ENCODE results near the gene CYTH4. TPM values are rescaled to one million over a fixed set of nuclear protein-coding genes. Genes with fewer than 3 reads are reported as not detected.

Gene CYTH4
- polyA plus RNA-seq, 2 of the 4 experiments (the other 2 are of a cell fraction) = 0.05 to 0.10 TPM

DNA sequence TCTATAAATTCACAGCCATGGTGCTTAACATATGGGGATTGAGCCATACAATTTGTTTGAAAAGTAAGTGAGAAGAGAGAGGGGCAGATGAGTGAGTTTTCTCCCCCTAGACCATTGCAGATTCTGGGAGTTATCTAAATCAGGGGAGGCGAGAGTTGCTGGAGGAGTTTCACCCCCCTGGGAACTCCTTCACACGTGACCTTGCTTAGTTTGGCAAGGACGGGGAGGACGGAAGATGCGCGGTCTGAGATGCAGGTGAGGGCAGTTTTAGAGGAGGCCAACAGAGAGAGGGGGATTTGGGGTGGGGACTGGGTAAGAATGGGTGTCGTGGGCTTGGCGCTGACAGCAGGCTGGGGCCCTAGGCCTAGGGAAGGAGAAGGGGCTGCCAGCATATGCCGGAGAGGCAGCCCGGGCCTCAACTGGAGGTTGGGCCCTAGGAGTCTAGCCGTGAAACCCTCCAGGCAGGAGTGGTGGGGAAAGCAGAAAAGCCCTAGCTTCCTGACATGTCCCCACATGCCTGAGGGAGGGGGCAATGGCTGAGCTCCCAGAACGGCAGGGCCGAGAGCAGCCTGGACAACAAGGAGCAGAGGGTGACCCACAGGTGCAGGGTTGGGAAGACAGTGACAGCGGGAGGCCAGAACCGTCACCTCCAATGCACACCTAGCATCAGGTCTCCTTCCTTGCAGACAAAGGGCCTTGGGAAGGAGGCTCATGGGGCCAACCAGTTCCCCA is 81.1 kb downstream of the CYTH4 start:
- CTCF ChIA-PET = interaction anchor here (1.1 kb wide), 1 partner anchor 93 kb away, joined by 3 read pairs; no protein-coding TSS in a partner anchor
- Histone ChIP-seq H3K4me3 (no peak overlapping the region), H3K4me2 (no peak overlapping the region), H3K27ac (peak overlapping the region in 1 of 2 experiments; percentile 37; a peak in 1 of 6 replicates), H3K4me1 (no peaks in the 10 kb centered on the region), H3K9me3 (no peaks in the 10 kb centered on the region)
- DNase-seq (ENCODE audit: low read depth in 1 of 2, low spot score in 1 of 2) (no peak), FAIRE-seq (no peak), ATAC-seq (no peak)
- 94% methylated on average over 13 of the region's 15 CpGs for WGBS (ENCODE audit: missing lambda C conversion rate)
- TF ChIP-seq HDAC2 (IDR thresholded peaks at IDR 0.05) (no peak), CHD2 (IDR thresholded peaks at IDR 0.05; ENCODE audit: low read length, partially characterized antibody) (no peak), MYC (IDR thresholded peaks at IDR 0.05; ENCODE audit: borderline replicate concordance, low read length) (no peak), CBX2 (IDR thresholded peaks at IDR 0.05; ENCODE audit: borderline replicate concordance, low read depth) (no peak), RFX5 (IDR thresholded peaks at IDR 0.05) (no peak), FOSB (CRISPR knock-in tag; IDR thresholded peaks at IDR 0.05) (no peak), NR3C1 (IDR thresholded peaks at IDR 0.05) (no peak), JUN (IDR thresholded peaks at IDR 0.05) (no peak), TP53 (CRISPR knock-in tag; IDR thresholded peaks at IDR 0.05) (no peak), EHMT2 (IDR thresholded peaks at IDR 0.05; ENCODE audit: low read depth) (no peak), KDM5A (IDR thresholded peaks at IDR 0.05) (no peak)
- TF ChIP-seq, protein P1, sequence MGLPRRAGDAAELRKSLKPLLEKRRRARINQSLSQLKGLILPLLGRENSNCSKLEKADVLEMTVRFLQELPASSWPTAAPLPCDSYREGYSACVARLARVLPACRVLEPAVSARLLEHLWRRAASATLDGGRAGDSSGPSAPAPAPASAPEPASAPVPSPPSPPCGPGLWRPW (IDR thresholded peaks at IDR 0.05) = no peak
- TF ChIP-seq, protein P2, sequence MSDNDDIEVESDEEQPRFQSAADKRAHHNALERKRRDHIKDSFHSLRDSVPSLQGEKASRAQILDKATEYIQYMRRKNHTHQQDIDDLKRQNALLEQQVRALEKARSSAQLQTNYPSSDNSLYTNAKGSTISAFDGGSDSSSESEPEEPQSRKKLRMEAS (IDR thresholded peaks at IDR 0.05) = no peak
- TF ChIP-seq, protein P3, sequence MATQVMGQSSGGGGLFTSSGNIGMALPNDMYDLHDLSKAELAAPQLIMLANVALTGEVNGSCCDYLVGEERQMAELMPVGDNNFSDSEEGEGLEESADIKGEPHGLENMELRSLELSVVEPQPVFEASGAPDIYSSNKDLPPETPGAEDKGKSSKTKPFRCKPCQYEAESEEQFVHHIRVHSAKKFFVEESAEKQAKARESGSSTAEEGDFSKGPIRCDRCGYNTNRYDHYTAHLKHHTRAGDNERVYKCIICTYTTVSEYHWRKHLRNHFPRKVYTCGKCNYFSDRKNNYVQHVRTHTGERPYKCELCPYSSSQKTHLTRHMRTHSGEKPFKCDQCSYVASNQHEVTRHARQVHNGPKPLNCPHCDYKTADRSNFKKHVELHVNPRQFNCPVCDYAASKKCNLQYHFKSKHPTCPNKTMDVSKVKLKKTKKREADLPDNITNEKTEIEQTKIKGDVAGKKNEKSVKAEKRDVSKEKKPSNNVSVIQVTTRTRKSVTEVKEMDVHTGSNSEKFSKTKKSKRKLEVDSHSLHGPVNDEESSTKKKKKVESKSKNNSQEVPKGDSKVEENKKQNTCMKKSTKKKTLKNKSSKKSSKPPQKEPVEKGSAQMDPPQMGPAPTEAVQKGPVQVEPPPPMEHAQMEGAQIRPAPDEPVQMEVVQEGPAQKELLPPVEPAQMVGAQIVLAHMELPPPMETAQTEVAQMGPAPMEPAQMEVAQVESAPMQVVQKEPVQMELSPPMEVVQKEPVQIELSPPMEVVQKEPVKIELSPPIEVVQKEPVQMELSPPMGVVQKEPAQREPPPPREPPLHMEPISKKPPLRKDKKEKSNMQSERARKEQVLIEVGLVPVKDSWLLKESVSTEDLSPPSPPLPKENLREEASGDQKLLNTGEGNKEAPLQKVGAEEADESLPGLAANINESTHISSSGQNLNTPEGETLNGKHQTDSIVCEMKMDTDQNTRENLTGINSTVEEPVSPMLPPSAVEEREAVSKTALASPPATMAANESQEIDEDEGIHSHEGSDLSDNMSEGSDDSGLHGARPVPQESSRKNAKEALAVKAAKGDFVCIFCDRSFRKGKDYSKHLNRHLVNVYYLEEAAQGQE (IDR thresholded peaks at IDR 0.05) = no peak
- POLR2A ChIA-PET = no interaction called here

Other genes with a start within 250 kb of the CYTH4 start
- 17.7 and 18.7 TPM in 2 replicates for gene KCTD17, start 230.8 kb upstream of the CYTH4 start, polyA plus RNA-seq (2011; rRNA removed)
- gene KCTD17, start 230.8 kb upstream of the CYTH4 start, polyA plus RNA-seq (2017; fragmentation: RNase III; extraction: RNeasy Plus Mini Kit Qiagen cat#74134 plus additional on column Dnase treatment) = 29.5 to 37.1 TPM (median 35.5 TPM) in 3 replicates
- gene TMPRSS6, start 172.8 kb upstream of the CYTH4 start, polyA plus RNA-seq (2011; rRNA removed) = not detected in 2 replicates
- gene TMPRSS6, start 172.8 kb upstream of the CYTH4 start, polyA plus RNA-seq (2017; fragmentation: RNase III; extraction: RNeasy Plus Mini Kit Qiagen cat#74134 plus additional on column Dnase treatment) = not detected in 3 replicates
- 0.05 and 0.14 TPM in 2 replicates for gene IL2RB, start 132.6 kb upstream of the CYTH4 start, polyA plus RNA-seq (2011; rRNA removed)
- gene IL2RB, start 132.6 kb upstream of the CYTH4 start, polyA plus RNA-seq (2017; fragmentation: RNase III; extraction: RNeasy Plus Mini Kit Qiagen cat#74134 plus additional on column Dnase treatment) = 0.04 to 0.17 TPM (median 0.05 TPM) in 3 replicates
- 18.6 and 24.7 TPM in 2 replicates for gene C1QTNF6, start 94.3 kb upstream of the CYTH4 start, polyA plus RNA-seq (2011; rRNA removed)
- gene C1QTNF6, start 94.3 kb upstream of the CYTH4 start, polyA plus RNA-seq (2017; fragmentation: RNase III; extraction: RNeasy Plus Mini Kit Qiagen cat#74134 plus additional on column Dnase treatment) = 17.6 to 26.7 TPM (median 24.5 TPM) in 3 replicates
- not detected in 2 replicates for gene SSTR3, start 70.0 kb upstream of the CYTH4 start, polyA plus RNA-seq (2011; rRNA removed)
- not detected in 3 replicates for gene SSTR3, start 70.0 kb upstream of the CYTH4 start, polyA plus RNA-seq (2017; fragmentation: RNase III; extraction: RNeasy Plus Mini Kit Qiagen cat#74134 plus additional on column Dnase treatment)
- 0.12 TPM in 1 of 2 replicates, not detected in the other for gene RAC2, start 38.2 kb upstream of the CYTH4 start, polyA plus RNA-seq (2011; rRNA removed)
- gene RAC2, start 38.2 kb upstream of the CYTH4 start, polyA plus RNA-seq (2017; fragmentation: RNase III; extraction: RNeasy Plus Mini Kit Qiagen cat#74134 plus additional on column Dnase treatment) = 0.05 to 0.07 TPM (median 0.05 TPM) in 3 replicates
- gene ELFN2, start 145.0 kb downstream of the CYTH4 start, polyA plus RNA-seq (2011; rRNA removed) = 0.94 and 1.0 TPM in 2 replicates
- 7.5 to 9.6 TPM (median 8.1 TPM) in 3 replicates for gene ELFN2, start 145.0 kb downstream of the CYTH4 start, polyA plus RNA-seq (2017; fragmentation: RNase III; extraction: RNeasy Plus Mini Kit Qiagen cat#74134 plus additional on column Dnase treatment)
- gene MFNG, start 203.9 kb downstream of the CYTH4 start, polyA plus RNA-seq (2011; rRNA removed) = 1.2 and 2.0 TPM in 2 replicates
- 1.7 to 1.8 TPM (median 1.7 TPM) in 3 replicates for gene MFNG, start 203.9 kb downstream of the CYTH4 start, polyA plus RNA-seq (2017; fragmentation: RNase III; extraction: RNeasy Plus Mini Kit Qiagen cat#74134 plus additional on column Dnase treatment)
- gene CARD10, start 236.9 kb downstream of the CYTH4 start, polyA plus RNA-seq (2011; rRNA removed) = 8.3 and 11.1 TPM in 2 replicates
- 14.1 to 16.1 TPM (median 15.3 TPM) in 3 replicates for gene CARD10, start 236.9 kb downstream of the CYTH4 start, polyA plus RNA-seq (2017; fragmentation: RNase III; extraction: RNeasy Plus Mini Kit Qiagen cat#74134 plus additional on column Dnase treatment)